ENCODE data around the gene MITF. TPM values are rescaled to one million over a fixed set of nuclear protein-coding genes. Genes with fewer than 3 reads are reported as not detected.
A peak's percentile ranks its signal among the peaks of the same experiment; 100 is the strongest.
"Not testable (repeated sequence)": the region's sequence is repeated elsewhere in the genome, so short reads cannot be mapped to it uniquely, and the experiment has no call there.

Gene MITF
- total RNA-seq, 4 donors from 2014 or later: 19.4 to 35.3 (median 21.7) TPM

GRCh38 chr3:69786854-69787253, 47.6 kb downstream of the MITF start:
- TF ChIP-seq, protein P1, sequence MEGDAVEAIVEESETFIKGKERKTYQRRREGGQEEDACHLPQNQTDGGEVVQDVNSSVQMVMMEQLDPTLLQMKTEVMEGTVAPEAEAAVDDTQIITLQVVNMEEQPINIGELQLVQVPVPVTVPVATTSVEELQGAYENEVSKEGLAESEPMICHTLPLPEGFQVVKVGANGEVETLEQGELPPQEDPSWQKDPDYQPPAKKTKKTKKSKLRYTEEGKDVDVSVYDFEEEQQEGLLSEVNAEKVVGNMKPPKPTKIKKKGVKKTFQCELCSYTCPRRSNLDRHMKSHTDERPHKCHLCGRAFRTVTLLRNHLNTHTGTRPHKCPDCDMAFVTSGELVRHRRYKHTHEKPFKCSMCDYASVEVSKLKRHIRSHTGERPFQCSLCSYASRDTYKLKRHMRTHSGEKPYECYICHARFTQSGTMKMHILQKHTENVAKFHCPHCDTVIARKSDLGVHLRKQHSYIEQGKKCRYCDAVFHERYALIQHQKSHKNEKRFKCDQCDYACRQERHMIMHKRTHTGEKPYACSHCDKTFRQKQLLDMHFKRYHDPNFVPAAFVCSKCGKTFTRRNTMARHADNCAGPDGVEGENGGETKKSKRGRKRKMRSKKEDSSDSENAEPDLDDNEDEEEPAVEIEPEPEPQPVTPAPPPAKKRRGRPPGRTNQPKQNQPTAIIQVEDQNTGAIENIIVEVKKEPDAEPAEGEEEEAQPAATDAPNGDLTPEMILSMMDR (IDR thresholded peaks at IDR 0.05): no peak
- TF ChIP-seq POLR2AphosphoS5 (IDR thresholded peaks at IDR 0.05): no peak
- TF ChIP-seq POLR2A (IDR thresholded peaks at IDR 0.05): no peak
- Histone ChIP-seq H3K4me3 (no peak overlapping the region), H3K9me3 (no peaks in the 10 kb centered on the region), H3K27ac (no peak overlapping the region), H3K27me3 (no peaks in the 10 kb centered on the region), H3K4me1 (peaks cover 62% of the 10 kb centered on the region), H3K36me3 (no peaks in the 10 kb centered on the region)
- DNase-seq (ENCODE audit: low spot score in 2 of 2): no peak
- WGBS: 31% methylated on average over 4 of the region's 4 CpGs

GRCh38 chr3:69787436-69788168, 48.3 kb downstream of the MITF start:
- Histone ChIP-seq H3K36me3 (no peaks in the 10 kb centered on the region), H3K27me3 (no peaks in the 10 kb centered on the region), H3K9me3 (no peaks in the 10 kb centered on the region), H3K4me1 (peaks cover 64% of the 10 kb centered on the region), H3K4me3 (no peak overlapping the region), H3K27ac (no peak overlapping the region)
- TF ChIP-seq EP300 (IDR thresholded peaks at IDR 0.05) (no peak), POLR2AphosphoS5 (IDR thresholded peaks at IDR 0.05) (no peak), POLR2A (IDR thresholded peaks at IDR 0.05) (no peak)
- TF ChIP-seq, protein P1 (IDR thresholded peaks at IDR 0.05): no peak
- WGBS: 36% methylated on average over 3 of the region's 3 CpGs
- DNase-seq (ENCODE audit: low spot score in 2 of 2): no peak

GRCh38 chr3:69791106-69791505, 51.8 kb downstream of the MITF start:
- Histone ChIP-seq H3K4me1 (peaks cover 38% of the 10 kb centered on the region), H3K27ac (peak overlapping the region; percentile 57), H3K27me3 (no peaks in the 10 kb centered on the region), H3K9me3 (no peaks in the 10 kb centered on the region), H3K4me3 (no peak overlapping the region), H3K36me3 (no peaks in the 10 kb centered on the region)
- no peak for TF ChIP-seq EP300 (IDR thresholded peaks at IDR 0.05)
- TF ChIP-seq POLR2AphosphoS5 (IDR thresholded peaks at IDR 0.05): peak in 2 of 3 donors; percentile 62 to 64
- WGBS: 26% methylated on average over 6 of the region's 6 CpGs
- peak; percentile 88 to 90 for DNase-seq (ENCODE audit: low spot score in 2 of 2)

- H3K27ac ChIP-seq: peak overlapping the region; percentile 57
- WGBS: 27% methylated on average over 3 of the region's 3 CpGs
- peaks cover 30% of the 10 kb centered on the region for H3K4me1 ChIP-seq
- DNase-seq (ENCODE audit: low spot score in 2 of 2): no peak
- no peaks in the 10 kb centered on the region for H3K9me3 ChIP-seq
- TF ChIP-seq EP300 (IDR thresholded peaks at IDR 0.05): no peak
- TF ChIP-seq POLR2AphosphoS5 (IDR thresholded peaks at IDR 0.05): no peak
- no peak for TF ChIP-seq POLR2A (IDR thresholded peaks at IDR 0.05)
- TF ChIP-seq, protein P1 (IDR thresholded peaks at IDR 0.05): peak; percentile 23 to 41
- no peak overlapping the region for H3K4me3 ChIP-seq
- no peaks in the 10 kb centered on the region for H3K27me3 ChIP-seq
- H3K36me3 ChIP-seq: no peaks in the 10 kb centered on the region
These were observed 52.7 kb downstream of the MITF start for GRCh38 chr3:69791919-69792399.

GRCh38 chr3:69796126-69796525, 56.9 kb downstream of the MITF start:
- not testable (repeated sequence) for H3K9me3 ChIP-seq; H3K27me3 ChIP-seq; DNase-seq (ENCODE audit: low spot score in 2 of 2); H3K27ac ChIP-seq; H3K4me1 ChIP-seq; H3K36me3 ChIP-seq; H3K4me3 ChIP-seq
- 98% methylated on average over 4 of the region's 4 CpGs for WGBS

DNA sequence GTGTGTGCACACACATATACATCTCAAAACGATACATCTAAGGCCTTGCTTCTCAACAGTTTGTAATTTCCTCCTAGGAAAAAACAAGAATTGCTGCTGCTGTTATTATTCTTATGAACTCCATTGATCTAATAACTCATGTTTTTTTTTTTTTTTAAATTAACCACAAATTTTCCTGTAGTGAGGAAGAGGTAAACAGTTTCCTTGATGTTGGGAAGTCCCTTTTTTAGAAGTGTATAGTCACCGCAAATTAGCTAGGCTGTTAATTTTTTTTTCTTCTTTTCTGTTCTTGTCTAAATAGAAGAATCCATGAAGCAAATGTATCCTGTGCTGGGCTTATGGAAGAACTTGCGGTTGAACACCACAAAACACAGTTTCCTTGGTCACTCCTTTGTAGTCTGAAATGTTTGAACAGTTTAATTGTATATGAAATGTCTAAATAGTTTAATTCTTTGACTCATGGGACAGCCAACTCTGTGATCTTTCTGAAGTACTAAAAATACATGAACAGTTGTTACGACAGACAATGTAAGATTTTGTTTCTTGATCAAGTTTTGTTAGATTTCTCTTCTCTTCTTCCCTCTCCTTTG, 64.5 kb downstream of the MITF start:
- WGBS: 78% methylated on average over 4 of the region's 4 CpGs
- H3K36me3 ChIP-seq: no peaks in the 10 kb centered on the region
- peaks cover 18% of the 10 kb centered on the region for H3K4me1 ChIP-seq
- DNase-seq (ENCODE audit: low spot score in 2 of 2): no peak
- H3K27ac ChIP-seq: no peak overlapping the region
- no peaks in the 10 kb centered on the region for H3K9me3 ChIP-seq
- H3K4me3 ChIP-seq: no peak overlapping the region
- TF ChIP-seq POLR2AphosphoS5 (IDR thresholded peaks at IDR 0.05) (no peak), EP300 (IDR thresholded peaks at IDR 0.05) (no peak), POLR2A (IDR thresholded peaks at IDR 0.05) (no peak)
- TF ChIP-seq, protein P1 (IDR thresholded peaks at IDR 0.05): no peak
- no peaks in the 10 kb centered on the region for H3K27me3 ChIP-seq

Data from suprapubic skin (tissue), 4 donors.